Keratinocyte (primary cell): Measurements from ENCODE around the gene PFKFB4. TPM values are rescaled to one million over a fixed set of nuclear protein-coding genes. Genes with fewer than 3 reads are reported as not detected.
"Not testable (repeated sequence)": the region's sequence is repeated elsewhere in the genome, so short reads cannot be mapped to it uniquely, and the experiment has no call there.

ENCODE experiments used
- DNase-seq: peaks from one replicate; pipeline ENCODE4 v3.0.0-alpha.2; 2011; ENCODE audit warnings: low read depth, missing footprints, low spot score
- FAIRE-seq: peaks from 2 replicates; lab custom pipeline; 2011; peaks lifted over from hg19 to GRCh38; lab: Jason Lieb, UNC
- H2AFZ ChIP-seq: 2 replicates; pipeline ENCODE4 v1.6.0; 2012; ENCODE audit warnings: low read length, control low read depth, inconsistent platforms; ENCODE audit not compliant: control insufficient read depth
- H3K27ac ChIP-seq: 2 replicates; pipeline ENCODE4 v1.5.1; 2011; ENCODE audit warnings: low read length; ENCODE audit not compliant: control insufficient read depth, insufficient read depth
- H3K27me3 ChIP-seq: 3 replicates; pipeline ENCODE4 v1.6.0; 2011; ENCODE audit warnings: low read length; ENCODE audit not compliant: control insufficient read depth, insufficient read depth; ENCODE audit errors: extremely low read depth
- H3K36me3 ChIP-seq, 2 experiments: 2 replicates in 1 of 2; 3 replicates in 1 of 2; pipeline ENCODE4 v1.5.1; 2011; ENCODE audit warnings: low read length in 2 of 2, mild to moderate bottlenecking in 1 of 2; ENCODE audit not compliant: control insufficient read depth in 2 of 2, insufficient read depth in 2 of 2; ENCODE audit errors: extremely low read depth in 1 of 2
- H3K4me1 ChIP-seq: 3 replicates; pipeline ENCODE4 v1.5.1; 2011; ENCODE audit warnings: low read length; ENCODE audit not compliant: control insufficient read depth, insufficient read depth; ENCODE audit errors: extremely low read depth
- H3K4me2 ChIP-seq: 3 replicates; pipeline ENCODE4 v1.6.0; 2011; ENCODE audit warnings: low read depth, low read length; ENCODE audit not compliant: control insufficient read depth, insufficient read depth; ENCODE audit errors: extremely low read depth
- H3K4me3 ChIP-seq, 3 experiments: fragments of 200-600 bp in 1 of 3; sonication (generic) in 1 of 3; 2 replicates in 2 of 3; 3 replicates in 1 of 3; pipeline ENCODE4 v1.5.1; 2011 to 2016; ENCODE audit warnings: low read length in 3 of 3, mild to moderate bottlenecking in 3 of 3, control low read depth in 2 of 3, inconsistent platforms in 1 of 3, low read depth in 1 of 3, mixed read lengths in 1 of 3, mixed run types in 1 of 3, moderate library complexity in 1 of 3; ENCODE audit not compliant: control insufficient read depth in 2 of 3, insufficient read depth in 2 of 3; ENCODE audit errors: extremely low read depth in 1 of 3
- H3K79me2 ChIP-seq: 2 replicates; pipeline ENCODE4 v1.6.0; 2012; ENCODE audit warnings: low read length; ENCODE audit not compliant: control insufficient read depth, insufficient read depth
- H3K9ac ChIP-seq: 3 replicates; pipeline ENCODE4 v1.6.0; 2011; ENCODE audit warnings: low read length; ENCODE audit not compliant: control insufficient read depth, insufficient read depth; ENCODE audit errors: extremely low read depth
- H3K9me1 ChIP-seq: 3 replicates; pipeline ENCODE4 v1.6.0; 2011; ENCODE audit warnings: low read length; ENCODE audit not compliant: control insufficient read depth, insufficient read depth; ENCODE audit errors: extremely low read depth
- H3K9me3 ChIP-seq: 2 replicates; pipeline ENCODE4 v1.5.1; 2012; ENCODE audit warnings: low read depth, low read length; ENCODE audit not compliant: control insufficient read depth
- H4K20me1 ChIP-seq: 3 replicates; pipeline ENCODE4 v1.6.0; 2011; ENCODE audit warnings: low read length; ENCODE audit not compliant: control insufficient read depth, insufficient read depth; ENCODE audit errors: extremely low read depth
- CTCF ChIP-seq, 3 experiments: IDR thresholded peaks in 1 of 3; conservative IDR thresholded peaks in 1 of 3; optimal IDR thresholded peaks in 1 of 3; 2 replicates in 2 of 3; 3 replicates in 1 of 3; pipeline versions ENCODE3 to v1.5.1; 2011; ENCODE audit warnings: low read length in 3 of 3, mild to moderate bottlenecking in 3 of 3, moderate library complexity in 2 of 3, control low read depth in 1 of 3, inconsistent platforms in 1 of 3; ENCODE audit not compliant: insufficient read depth in 2 of 3; ENCODE audit errors: extremely low read depth in 1 of 3
- EZH2 ChIP-seq: IDR thresholded peaks from one replicate; pipeline ENCODE4 v1.6.1; 2012; ENCODE audit warnings: inconsistent platforms, mild to moderate bottlenecking, low read length, moderate library complexity
- dilution Hi-C: fragments of 300-500 bp; cut with MboI; formaldehyde crosslinking; loops from one replicate; pipeline ENCODE4 v1.7.0; 2020; ENCODE audit warnings: low sequenced_read_pairs; ENCODE audit not compliant: extremely low pct_ligation_motif_present
- polyA plus RNA-seq, 5 experiments: library from polyadenylated mRNA; depleted of rRNA in 3 of 5; stranded (reverse) in 3 of 5; stranded (forward) in 1 of 5; unstranded in 1 of 5; fragments of >200 nt; gene quantifications; 1 replicate in 1 of 5; 2 replicates in 3 of 5; 3 replicates in 1 of 5; pipeline versions ENCODE4 v1.2.1 to v1.2.3, GENCODE V29; 2011 to 2012; ENCODE audit warnings: missing spikeins in 2 of 5, low read depth in 1 of 5, low replicate concordance in 1 of 5

PFKFB4 gene
- polyA plus RNA-seq, 1 donor (not counting 4 experiments of a cell fraction or from before 2014, with no cell fraction given), result 15.1 TPM

- Histone ChIP-seq H3K4me3 (no peak overlapping the region), H3K9me3 (no peaks in the 10 kb centered on the region), H3K9me1 (no peaks in the 10 kb centered on the region), H3K79me2 (peaks cover 24% of the 10 kb centered on the region), H3K9ac (no peak overlapping the region), H3K4me2 (no peak overlapping the region), H3K27ac (no peak overlapping the region), H3K27me3 (no peaks in the 10 kb centered on the region), H2AFZ (no peak overlapping the region), H4K20me1 (no peaks in the 10 kb centered on the region), H3K36me3 (peaks cover 0 to 3% of the 10 kb centered on the region in 2 experiments), H3K4me1 (peaks cover 20% of the 10 kb centered on the region)
- dilution Hi-C loops, result no loop called here
- TF ChIP-seq EZH2 (no peak), CTCF (optimal IDR thresholded peaks at IDR 0.05 in 1 of 3, IDR thresholded peaks at IDR 0.05 in 1 of 3, conservative IDR thresholded peaks at IDR 0.05 in 1 of 3; ENCODE audit: extremely low read depth in 1 of 3, insufficient read depth in 2 of 3, low read length in 3 of 3) (no peak)
- DNase-seq (no peak), FAIRE-seq (no peak)
These were observed 82.0 kb downstream of the PFKFB4 start for GRCh38 chr3:48474619-48475018.

GRCh38 chr3:48474031-48474430 is 82.6 kb downstream of the PFKFB4 start:
- DNase-seq, H3K27me3 ChIP-seq, H3K36me3 ChIP-seq, H2AFZ ChIP-seq, H3K4me2 ChIP-seq, H4K20me1 ChIP-seq, FAIRE-seq, H3K9ac ChIP-seq, dilution Hi-C loops, H3K4me3 ChIP-seq, H3K9me1 ChIP-seq, H3K9me3 ChIP-seq, H3K27ac ChIP-seq: not testable (repeated sequence)
- Histone ChIP-seq H3K4me1 (peaks cover 15% of the 10 kb centered on the region), H3K79me2 (peaks cover 30% of the 10 kb centered on the region)

- FAIRE-seq (no peak), DNase-seq (no peak)
- dilution Hi-C loops, result no loop called here
- H2AFZ ChIP-seq, result no peak overlapping the region
- H3K27ac ChIP-seq, result no peak overlapping the region
- H3K4me2 ChIP-seq, result no peak overlapping the region
- H3K36me3 ChIP-seq, result peaks cover 3 to 4% of the 10 kb centered on the region in 2 experiments
- H3K4me1 ChIP-seq, result peaks cover 14% of the 10 kb centered on the region
- H3K9me3 ChIP-seq, result no peaks in the 10 kb centered on the region
- H3K27me3 ChIP-seq, result no peaks in the 10 kb centered on the region
- H3K9ac ChIP-seq, result no peak overlapping the region
- peaks cover 33% of the 10 kb centered on the region for H3K79me2 ChIP-seq
- no peak overlapping the region for H3K4me3 ChIP-seq
- TF ChIP-seq CTCF (optimal IDR thresholded peaks at IDR 0.05 in 1 of 3, IDR thresholded peaks at IDR 0.05 in 1 of 3, conservative IDR thresholded peaks at IDR 0.05 in 1 of 3; ENCODE audit: extremely low read depth in 1 of 3, insufficient read depth in 2 of 3, low read length in 3 of 3), result no peak
- TF ChIP-seq EZH2, result no peak
- H4K20me1 ChIP-seq, result no peaks in the 10 kb centered on the region
- no peaks in the 10 kb centered on the region for H3K9me1 ChIP-seq
These were observed 83.0 kb downstream of the PFKFB4 start for GRCh38 chr3:48473617-48473952.
